Fibroblast of upper back skin (primary cell): ENCODE data around the gene HDGF.
"Not testable (repeated sequence)": the region's sequence is repeated elsewhere in the genome, so short reads cannot be mapped to it uniquely, and the experiment has no call there.

Source experiments
- DNase-seq: peaks from one replicate; pipeline ENCODE4 v3.0.0-alpha.2; 2013

HDGF gene

DNA sequence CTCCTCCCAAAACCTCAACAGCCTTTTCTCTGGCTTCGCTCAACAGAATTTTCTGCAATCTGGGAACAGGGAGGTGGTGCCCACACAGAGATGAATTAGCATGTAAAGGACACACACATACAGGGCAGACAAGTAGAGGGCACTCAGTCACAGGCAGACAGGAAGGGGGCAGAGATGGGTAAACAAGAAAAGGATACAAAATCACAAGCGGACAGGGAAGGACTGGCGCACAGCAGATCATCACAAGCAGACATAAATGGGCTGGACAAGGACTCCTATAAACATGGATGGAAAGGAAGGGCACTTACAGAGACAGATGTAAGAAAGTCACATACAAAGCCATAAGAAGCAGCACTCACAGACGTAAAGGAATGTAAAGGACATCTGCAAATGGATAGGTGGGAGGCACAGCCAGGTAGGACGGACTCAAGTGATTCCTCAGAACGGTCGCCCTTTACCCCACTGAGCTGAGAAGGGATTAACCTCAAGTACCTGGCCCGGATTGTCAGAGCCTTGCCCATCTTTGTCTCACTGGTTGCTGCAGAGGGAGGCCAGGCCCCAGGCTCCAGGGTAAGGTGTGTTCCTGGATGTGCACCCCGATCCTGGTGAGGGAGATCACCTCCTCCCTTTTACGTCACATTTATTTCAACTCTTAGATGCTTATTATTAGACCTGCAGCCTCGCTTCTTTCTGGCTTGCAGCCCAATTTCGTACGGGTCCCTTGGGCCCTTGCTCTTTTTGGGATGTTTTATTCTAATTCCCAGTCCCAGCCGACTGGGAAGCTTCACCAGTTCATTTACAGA is 15.0 kb upstream of the HDGF start:
- no peak for DNase-seq

GRCh38 chr1:156765666-156766065 is 14.2 kb upstream of the HDGF start:
- DNase-seq: no peak

GRCh38 chr1:156765136-156765535 is 13.7 kb upstream of the HDGF start:
- DNase-seq: not testable (repeated sequence)

GRCh38 chr1:156760796-156761104 is 9.3 kb upstream of the HDGF start:
- DNase-seq: no peak

GRCh38 chr1:156760092-156760795 is 8.8 kb upstream of the HDGF start:
- no peak for DNase-seq

- not testable (repeated sequence) for DNase-seq
Measured at GRCh38 chr1:156757572-156758253, 6.2 kb upstream of the HDGF start.

GRCh38 chr1:156756355-156756754 is 4.9 kb upstream of the HDGF start:
- no peak for DNase-seq

GRCh38 chr1:156755527-156755950 is 4.1 kb upstream of the HDGF start:
- no peak for DNase-seq

- DNase-seq: no peak
Measured at GRCh38 chr1:156754219-156754618, 2.7 kb upstream of the HDGF start.

DNA sequence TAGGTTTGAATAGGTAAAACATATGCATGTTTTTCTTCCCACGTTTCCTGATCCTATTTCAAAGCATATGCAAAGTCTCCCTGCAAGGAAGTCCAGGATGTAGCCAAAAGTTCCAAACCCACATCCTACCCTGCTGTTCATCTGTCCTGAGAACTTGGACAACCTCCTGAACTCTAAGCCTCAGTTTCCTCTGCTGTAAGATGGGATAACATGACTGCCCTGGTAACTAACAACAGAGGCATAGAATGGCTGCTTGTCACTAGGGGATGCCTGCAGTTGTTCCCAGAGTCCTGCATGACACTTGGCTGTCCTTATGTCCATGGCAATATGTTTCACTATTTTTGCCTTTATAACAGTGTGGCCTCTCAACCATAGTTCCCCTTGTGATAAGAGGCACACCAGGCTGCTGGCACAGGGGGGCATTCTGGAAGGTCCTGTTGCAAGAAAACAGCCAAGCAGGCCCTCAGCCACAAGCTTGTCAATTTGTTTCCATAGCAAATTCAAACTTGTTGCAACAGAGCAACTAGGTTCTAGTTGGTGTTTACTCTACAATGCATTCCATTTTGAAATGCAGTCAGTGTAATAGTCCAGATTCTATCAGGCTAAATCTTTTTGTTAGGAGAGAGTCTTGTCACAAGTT is 1.5 kb upstream of the HDGF start:
- DNase-seq: no peak

DNA sequence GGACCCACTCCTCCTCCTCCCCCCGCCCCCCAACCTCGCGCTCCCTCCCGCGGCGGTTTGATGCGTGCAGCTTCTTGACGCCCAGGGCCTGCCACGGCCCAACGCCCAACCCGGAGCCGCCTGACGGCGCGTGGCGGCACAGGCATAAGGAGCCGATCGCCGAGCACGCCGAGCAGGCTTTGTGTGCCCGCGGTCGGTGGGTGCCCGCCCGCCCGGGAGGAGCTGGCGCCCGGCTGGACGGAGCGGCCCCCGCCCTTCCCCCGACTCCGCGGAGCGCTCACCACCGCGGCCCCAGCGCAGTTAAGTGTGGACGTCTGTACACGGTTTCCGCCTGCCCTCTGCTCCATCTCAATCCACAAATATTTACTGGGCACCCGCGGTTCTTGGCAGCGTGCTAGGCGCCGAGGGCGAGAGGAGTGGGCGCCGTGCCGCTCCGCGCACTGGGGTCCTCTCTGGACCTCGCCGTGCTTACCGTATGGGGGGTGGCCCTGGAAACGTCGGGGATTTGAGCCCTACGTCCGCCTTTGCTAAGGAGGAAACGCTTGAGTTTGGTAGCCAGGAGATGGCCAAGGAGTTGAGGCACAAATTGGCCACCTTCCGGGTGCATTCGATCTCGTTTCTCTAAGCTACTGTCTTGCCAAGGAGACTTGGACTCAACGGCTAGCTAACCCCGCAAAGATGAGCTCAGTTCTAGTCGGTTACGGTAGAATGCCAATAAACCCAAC is 444 bp upstream of the HDGF start:
- DNase-seq: peak; percentile 97

GRCh38 chr1:156750711-156751450 is 594 bp downstream of the HDGF start:
- DNase-seq: no peak

DNA sequence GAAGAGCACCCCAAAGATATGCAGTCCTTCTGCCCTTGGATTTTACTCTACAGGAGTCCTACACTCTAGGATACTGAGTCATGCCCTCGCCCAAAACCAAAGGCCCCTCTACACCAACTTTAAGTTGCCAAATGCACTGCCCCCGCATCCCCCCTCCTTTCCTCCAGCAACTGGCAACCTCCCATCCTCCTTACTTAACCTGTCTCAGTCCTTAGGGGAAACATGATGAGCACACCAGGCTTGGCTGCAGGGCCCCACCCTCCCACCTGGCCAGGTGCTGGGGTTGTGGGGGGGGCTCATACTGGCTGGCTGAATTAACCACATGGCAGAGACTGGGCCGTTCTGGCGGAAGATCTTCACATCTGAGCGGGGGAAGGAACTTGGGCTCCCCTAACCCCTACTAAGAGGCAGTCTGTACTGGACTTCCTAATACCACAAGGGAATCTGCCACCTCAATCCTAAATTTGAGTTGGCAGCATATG is 1.2 kb downstream of the HDGF start:
- DNase-seq: no peak

DNA sequence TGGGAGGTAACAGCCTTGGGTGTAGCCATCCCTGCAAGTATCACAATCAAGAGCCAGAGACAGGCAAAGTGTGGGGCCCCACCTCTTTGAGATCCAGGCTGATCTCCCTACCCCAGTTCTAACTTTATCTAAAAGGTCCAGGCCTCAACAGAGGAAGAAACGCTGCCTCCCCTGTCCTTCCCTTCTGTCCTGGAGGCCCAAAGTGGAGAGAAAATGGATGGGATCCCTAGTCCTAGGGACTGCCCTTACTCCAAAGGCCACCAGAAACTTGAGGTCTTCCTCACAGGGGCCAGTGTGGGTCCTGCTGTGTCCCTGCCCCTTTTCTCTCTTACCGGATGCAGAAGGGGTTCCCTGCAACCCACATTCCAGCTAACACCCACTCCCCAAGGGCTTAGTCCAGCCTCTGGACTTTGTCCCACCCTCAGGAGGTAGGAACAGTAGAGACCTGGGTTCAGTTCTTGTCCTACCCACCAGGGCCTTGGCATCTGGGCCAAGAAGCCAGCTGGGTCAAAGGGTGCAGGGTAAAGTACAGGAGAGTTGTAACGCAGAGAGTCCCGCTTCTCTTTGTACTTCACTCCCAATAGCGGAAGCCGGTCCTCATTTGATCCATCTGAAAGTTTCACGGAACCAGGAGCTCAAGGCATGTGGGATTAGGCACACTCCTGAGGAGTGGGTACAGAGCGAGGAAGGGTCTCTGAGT is 1.9 kb downstream of the HDGF start:
- DNase-seq: no peak

DNA sequence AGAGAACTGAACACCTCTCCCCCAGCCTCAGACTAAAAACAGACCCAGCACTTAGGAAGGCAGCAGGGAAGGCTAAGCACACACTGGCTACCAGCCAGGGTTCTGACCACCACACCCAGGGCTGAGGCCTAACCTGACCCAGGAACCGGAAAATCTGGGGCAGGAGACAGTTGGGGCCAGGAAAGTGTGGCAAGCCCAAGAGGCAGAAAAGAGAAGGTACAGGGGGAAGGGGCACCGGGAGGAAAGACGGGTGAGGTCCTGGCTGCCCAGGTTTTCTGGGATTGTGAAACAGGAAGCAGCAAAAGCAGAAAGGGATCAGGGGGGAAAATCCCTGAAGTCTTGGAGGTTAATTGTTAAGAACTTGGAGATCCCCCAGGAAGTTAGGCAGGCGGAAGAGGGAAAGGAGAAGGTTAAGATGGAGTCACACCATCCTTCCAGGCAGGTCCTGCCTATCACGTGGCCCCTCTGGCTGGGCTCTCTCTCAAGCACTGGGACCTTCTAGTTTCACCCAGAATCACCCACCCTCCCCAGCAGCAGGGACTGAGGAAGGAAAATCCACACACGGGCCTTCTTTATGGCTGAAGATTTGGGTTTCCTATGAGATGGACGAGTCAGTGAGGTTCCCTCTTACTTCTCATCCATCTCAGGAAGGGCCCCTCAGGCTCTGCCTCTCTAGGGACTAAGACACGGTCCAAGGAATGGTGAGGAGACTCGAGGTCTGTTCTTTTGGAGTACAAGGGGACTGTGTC is 2.6 kb downstream of the HDGF start:
- DNase-seq: peak; percentile 63

DNA sequence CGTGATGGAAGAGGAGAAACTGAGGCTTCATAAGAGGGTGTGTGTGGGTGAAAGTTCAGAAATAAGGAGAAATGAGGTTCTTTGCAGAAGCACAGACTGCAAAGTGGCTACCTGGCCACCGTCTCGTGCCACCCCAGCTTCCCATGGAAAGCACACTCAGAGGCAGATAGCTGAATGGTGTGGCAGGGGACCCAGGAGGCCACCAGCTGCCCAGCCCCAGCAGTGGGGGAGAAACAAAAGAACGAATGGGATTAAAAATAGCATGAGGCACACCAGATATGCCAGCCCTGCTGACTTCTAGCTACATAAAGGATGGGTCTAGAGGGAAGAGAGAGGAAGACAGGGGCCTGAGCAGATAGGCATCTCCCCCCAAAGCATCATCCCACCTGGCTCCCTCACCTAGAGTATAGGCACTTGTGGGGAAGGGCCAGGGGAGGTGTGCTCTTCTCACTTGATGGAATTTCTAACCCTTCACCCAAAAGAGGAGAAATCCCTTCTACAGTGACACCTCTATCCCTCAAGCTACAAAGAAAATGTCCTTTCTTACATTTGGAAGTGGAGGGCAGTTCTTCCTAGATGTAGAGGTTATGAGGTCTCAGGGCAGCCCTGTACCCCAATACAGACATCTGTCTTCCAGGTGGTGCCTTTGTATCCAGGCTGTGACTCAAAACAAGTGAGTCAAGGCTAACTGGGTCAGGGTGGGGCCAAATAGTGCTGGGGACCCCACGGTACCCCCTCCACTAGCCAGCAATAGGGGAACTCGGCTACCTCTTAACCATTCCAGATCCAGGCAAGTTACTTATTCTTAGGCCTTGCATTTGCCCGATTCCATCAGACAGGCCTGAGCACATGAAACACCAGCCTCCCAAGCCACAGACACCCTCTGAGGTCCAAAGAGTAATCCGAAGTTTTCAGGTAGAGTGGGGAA is 3.5 kb downstream of the HDGF start:
- no peak for DNase-seq

- peak; percentile 95 for DNase-seq
Measured at GRCh38 chr1:156746728-156747631, 4.5 kb downstream of the HDGF start.

GRCh38 chr1:156746406-156746727 is 5.1 kb downstream of the HDGF start:
- DNase-seq: no peak
